GM19467 (cell line): ENCODE results near the gene PNKD.

ENCODE experiments used
- ATAC-seq: cut with Tn5 transposase; IDR thresholded peaks from one replicate; pipeline ENCODE4 v1.9.1; 2021; ENCODE audit warnings: mild to moderate bottlenecking, moderate library complexity; ENCODE audit not compliant: unreplicated experiment

Gene PNKD

DNA sequence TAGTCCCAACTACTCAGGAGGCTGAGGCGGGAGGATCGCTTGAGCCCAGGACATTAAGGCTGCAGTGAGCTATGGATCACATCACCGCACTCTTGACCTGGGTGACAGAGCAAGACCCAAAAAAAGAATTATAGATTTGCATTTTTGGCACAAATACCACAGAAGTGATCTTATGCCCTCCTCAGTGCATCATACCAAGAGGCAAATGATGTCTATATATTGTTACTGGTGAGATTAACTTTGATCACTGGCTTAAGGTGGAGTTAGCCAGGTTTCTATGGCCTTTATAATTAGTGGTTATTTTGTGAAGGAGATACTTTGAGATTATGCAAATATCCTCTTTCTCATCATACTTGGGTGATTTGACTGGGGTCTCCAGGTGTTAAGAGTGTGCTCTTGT lies 64.2 kb downstream of the PNKD start:
- no peak for ATAC-seq

- ATAC-seq: no peak
Observed at GRCh38 chr2:218340656-218341055, 70.3 kb downstream of the PNKD start.

DNA sequence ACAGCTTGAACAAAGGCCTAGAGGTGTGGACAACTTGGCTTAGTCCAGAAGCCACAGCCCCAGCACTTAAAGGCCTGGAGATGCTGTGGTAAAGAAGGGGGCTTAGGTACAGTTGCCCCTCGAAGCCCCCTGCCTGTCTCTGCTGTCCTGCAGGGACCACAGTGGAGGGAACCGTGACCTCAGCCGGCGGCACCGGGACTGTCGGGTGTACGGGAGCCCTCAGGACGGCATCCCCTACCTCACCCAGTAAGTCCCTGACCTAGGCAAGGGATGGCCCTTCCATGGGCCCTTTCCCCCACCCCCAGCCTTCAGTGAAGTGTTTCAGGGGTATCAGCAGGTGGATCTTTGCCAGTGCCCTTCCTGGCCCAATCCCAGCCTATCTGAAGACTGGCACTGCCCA lies 71.1 kb downstream of the PNKD start:
- ATAC-seq: no peak

GRCh38 chr2:218342837-218343236 lies 72.5 kb downstream of the PNKD start:
- ATAC-seq: no peak

- no peak for ATAC-seq
Observed at GRCh38 chr2:218343591-218343990, 73.3 kb downstream of the PNKD start.

- ATAC-seq: no peak
Observed at GRCh38 chr2:218344090-218344754, 73.9 kb downstream of the PNKD start.

DNA sequence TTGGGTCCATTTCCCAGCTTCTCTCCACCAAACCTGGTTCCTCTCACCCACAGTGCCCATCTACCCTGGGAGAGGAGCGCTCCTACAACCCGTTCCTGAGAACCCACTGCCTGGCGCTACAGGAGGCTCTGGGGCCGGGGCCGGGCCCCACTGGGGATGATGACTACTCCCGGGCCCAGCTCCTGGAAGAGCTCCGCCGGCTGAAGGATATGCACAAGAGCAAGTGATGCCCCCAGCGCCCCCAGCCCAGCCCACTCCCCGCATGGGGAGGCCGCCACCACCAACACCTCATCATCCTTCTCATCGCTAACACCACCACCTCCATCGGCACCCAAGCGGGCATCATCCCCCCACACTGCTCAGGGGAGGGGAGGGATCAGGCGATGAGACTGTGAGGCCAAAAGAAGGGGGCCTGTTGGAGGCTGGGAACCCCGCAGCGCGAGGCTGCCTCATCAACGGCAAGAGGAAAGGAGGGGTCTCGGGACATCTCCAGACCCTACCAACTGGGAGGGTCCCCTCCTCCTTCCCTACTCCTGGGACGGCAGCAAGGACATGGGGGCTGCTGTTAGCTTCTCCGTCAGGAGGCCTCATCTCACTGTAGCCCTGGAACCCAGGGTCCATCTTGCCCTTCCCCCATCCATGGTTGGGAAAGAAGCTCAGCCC lies 74.6 kb downstream of the PNKD start:
- ATAC-seq: no peak

- ATAC-seq: no peak
Observed at GRCh38 chr2:218345491-218346236, 75.3 kb downstream of the PNKD start.

DNA sequence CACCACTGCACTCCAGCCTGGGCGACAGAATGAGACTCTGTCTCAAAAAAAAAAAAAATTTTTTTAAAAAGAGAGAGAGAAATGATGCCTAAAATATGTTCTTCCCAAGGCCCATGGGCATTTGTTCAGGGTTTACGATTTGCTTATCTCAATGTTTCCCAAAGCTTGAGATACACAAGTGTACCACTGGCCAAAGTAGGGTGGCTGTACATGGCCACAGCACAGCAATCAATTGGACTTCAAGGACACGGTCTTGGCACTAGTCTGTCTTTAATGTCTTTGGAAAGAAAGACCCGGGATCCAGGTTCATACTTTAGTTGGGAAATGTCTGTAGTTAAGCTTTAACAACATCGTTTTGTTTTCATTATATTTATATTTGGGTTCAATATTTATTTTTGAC lies 76.9 kb downstream of the PNKD start:
- no peak for ATAC-seq

GRCh38 chr2:218354045-218354444 lies 83.7 kb downstream of the PNKD start:
- no peak for ATAC-seq

DNA sequence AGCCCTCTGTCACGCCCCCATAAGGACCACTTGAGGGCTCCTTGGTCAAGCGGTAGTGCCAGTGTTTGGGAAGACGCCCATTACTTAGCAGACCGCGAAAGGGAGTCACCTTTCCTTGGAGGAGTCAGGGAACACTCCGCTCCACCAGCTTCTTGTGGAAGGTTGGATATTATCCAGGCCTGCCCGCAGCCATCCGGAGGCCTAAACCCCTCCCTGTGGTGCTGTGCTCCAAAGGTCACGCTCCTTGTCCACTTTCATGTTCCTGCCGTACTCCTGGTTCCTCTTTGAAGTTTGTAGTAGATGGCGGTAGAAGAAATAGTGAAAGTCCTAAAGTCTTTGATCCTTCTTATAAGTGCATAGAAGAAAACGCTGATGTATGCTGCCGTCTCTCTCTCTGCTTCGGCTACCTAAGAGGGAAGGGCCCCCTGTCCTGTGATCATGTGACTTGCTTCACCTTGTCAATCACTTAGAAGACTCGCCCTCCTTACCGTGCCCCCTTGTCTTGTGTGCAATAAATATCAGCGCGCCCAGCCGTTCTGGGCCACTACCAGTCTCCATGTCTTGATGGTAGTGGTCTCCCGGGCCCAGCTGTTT lies 84.6 kb downstream of the PNKD start:
- ATAC-seq: no peak

DNA sequence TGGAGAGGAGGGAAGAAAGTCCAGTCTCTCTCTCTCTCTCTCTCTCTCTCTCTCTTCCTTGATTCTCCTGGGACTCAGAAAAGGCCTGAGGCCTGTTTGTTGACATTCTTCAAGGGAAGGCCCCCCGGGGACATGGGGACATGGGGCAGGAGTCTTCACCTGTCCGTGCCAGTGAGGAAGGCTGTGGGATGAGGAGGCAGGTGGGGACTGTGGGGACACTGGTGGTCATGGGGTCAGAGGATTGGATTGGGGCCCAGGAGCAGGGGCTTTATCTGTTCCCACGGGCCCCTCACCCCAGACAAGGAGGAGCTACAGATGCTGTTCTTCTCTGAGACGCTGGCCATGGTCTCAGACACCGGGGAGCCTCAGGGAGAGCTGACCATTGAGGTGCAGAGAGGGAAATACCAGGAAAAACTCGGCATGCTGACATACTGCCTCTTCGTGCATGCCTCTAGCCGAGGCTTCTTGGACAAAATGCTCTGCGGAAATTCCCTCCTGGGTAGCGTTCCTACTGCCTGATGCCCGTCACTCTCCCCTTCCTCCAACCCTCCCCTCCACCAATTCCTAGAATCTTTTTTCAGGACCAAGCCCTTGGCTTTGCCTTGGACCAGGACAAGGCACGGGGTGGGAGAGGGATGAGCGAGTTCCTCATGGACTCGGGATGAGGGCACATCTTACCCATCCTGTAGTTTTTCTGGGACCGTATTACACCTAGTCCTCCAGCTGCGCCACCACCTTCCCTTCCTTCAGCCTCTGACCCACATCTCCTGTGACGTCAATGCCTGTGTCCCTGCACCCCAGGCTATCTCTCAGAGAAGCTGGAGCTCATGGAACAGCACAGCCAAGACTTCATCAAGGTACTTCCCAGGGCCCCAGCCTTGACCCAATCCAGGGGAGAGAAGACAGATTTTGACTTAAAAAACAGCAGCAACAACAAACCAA lies 87.2 kb downstream of the PNKD start:
- no peak for ATAC-seq

DNA sequence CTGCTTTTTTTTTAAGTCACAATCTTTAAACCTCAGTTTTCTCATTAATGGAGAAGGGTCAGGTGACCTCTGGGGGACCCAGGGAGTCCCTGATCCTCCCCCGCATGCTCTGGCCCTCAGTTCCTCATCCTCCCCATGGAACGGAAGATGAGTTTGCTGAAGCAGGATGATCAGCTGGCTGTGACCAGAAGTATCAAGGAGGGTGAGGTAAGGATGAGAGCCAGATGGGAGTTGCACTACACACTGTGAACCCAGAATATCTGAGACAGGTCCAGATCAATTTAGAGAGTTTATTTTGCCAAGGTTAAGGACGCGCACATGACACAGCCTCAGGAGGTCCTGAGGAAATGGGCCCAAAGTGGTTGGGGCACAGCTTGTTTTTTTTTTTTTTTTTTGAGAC lies 90.1 kb downstream of the PNKD start:
- ATAC-seq: no peak

DNA sequence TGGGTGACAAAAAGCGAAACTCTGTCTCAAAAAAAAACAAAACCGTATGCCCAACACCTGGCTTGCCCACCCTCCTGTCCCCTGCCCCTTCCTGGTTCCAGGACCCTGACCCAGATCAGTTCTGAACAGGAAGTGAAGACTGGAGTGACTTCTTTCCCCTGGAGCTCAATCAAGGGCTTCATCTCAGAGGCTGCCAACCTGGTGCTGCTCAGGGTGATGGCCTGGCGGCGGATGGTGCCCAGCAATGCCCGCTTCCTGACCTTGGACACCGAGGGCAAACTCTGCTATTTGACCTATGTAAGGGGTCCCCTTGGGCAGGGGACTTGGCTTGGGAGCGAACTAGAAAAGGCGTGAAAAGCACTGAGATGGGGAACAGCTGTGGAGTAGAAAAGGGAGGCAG lies 92.3 kb downstream of the PNKD start:
- ATAC-seq: no peak

GRCh38 chr2:218363736-218364135 lies 93.4 kb downstream of the PNKD start:
- ATAC-seq: no peak

DNA sequence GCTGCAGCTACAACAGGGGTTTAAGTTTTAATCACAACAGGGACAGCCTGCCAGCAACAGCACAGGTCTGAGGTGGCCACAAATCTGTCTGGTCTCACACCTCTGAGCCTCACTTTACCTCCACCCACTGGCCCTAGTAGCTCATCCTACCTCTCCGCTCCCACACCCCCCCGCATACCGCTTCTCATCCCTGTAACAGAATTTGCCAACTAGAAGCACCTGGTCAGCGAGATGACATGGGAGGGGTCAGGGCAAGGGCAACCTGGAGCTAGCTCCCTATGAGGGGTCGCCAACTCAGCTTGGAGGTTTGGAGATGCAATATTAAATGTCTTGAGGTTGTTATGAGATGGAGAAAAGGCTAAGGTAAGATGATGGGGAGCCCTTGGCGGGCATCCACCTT lies 93.9 kb downstream of the PNKD start:
- ATAC-seq: no peak

- ATAC-seq: no peak
Observed at GRCh38 chr2:218366621-218367414, 96.5 kb downstream of the PNKD start.

GRCh38 chr2:218367415-218368149 lies 97.3 kb downstream of the PNKD start:
- ATAC-seq: peak; percentile 95

DNA sequence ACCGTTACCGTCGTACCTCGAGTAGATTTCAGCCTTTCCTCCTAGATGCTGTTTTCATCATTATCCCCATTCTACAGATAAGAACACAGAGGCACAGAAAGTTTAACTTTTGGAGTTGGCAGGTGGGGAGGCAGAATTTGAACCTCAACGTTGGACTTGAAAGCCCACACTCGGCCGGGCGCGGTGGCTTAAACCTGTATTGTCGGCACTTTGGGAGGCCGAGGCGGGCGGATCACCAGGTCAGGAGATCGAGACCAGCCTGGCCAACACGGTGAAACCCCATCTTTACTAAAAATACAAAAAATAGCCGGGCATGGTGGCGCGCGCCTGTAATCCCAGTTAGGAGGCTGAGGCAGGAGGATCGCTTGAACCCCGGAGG lies 97.8 kb downstream of the PNKD start:
- no peak for ATAC-seq
